Retinal pigment epithelial cell (primary cell): ENCODE data around the gene PCDH1.
"Not testable (repeated sequence)": the region's sequence is repeated elsewhere in the genome, so short reads cannot be mapped to it uniquely, and the experiment has no call there.

Source experiments
- DNase-seq: peaks from one replicate; pipeline ENCODE4 v3.0.0-alpha.2; 2010; ENCODE audit warnings: low read depth
- H3K4me3 ChIP-seq: 2 replicates; pipeline ENCODE4 v1.5.1; 2011; ENCODE audit warnings: mild to moderate bottlenecking, low read length, control low read depth, moderate library complexity
- CTCF ChIP-seq: conservative IDR thresholded peaks from 2 replicates; pipeline ENCODE4 v1.5.1; 2011; ENCODE audit warnings: low read depth, low read length, control low read depth, inconsistent platforms

Gene PCDH1

GRCh38 chr5:141897425-141897824 lies 19.2 kb upstream of the PCDH1 start:
- DNase-seq, result no peak
- TF ChIP-seq CTCF, result no peak
- no peak overlapping the region for H3K4me3 ChIP-seq

DNA sequence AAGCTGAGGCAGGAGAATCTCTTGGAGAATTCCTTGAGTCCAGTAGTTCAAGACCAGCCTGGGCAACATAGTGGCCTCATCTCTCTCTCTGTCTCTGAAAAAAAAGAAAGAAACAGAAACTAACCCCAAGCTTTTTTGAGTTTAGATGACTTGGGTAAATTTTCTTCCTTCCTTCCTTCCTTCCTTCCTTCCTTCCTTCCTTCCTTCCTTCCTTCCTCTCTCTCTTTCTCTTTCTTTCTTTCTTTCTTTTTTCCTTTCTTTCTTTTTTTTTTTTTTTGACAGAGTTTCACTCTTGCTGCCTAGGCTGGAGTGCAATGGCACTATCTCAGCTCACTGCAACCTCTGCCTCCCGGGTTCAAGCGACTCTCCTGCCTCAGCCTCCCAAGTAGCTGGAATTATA lies 12.2 kb upstream of the PCDH1 start:
- not testable (repeated sequence) for H3K4me3 ChIP-seq, DNase-seq

- no peak for DNase-seq
- peak; percentile 47 for TF ChIP-seq CTCF
- H3K4me3 ChIP-seq, result no peak overlapping the region
Observed at GRCh38 chr5:141889282-141889871, 11.2 kb upstream of the PCDH1 start.

DNA sequence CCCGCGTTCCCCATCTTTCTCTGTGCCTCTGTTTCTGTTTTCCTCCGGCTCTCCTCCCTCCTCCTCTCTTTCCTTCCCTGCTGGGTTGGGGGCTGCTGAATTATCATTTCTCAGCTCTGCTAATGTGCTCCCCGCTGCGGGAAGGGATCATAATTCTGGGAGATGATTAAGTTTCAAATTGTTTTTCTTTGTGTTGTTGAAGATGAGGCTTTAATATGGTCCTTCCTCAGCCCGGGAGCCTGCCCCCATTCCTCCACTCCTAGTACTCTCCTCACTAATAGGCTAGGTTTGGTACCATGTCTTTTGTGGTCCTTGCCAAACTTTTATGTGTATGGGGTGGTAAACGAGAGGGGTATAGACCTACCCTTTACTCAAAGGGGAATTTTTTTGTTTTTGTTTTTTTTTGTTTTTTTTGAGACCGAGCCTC lies 5.7 kb upstream of the PCDH1 start:
- no peak for TF ChIP-seq CTCF
- no peak for DNase-seq
- H3K4me3 ChIP-seq, result no peak overlapping the region

DNA sequence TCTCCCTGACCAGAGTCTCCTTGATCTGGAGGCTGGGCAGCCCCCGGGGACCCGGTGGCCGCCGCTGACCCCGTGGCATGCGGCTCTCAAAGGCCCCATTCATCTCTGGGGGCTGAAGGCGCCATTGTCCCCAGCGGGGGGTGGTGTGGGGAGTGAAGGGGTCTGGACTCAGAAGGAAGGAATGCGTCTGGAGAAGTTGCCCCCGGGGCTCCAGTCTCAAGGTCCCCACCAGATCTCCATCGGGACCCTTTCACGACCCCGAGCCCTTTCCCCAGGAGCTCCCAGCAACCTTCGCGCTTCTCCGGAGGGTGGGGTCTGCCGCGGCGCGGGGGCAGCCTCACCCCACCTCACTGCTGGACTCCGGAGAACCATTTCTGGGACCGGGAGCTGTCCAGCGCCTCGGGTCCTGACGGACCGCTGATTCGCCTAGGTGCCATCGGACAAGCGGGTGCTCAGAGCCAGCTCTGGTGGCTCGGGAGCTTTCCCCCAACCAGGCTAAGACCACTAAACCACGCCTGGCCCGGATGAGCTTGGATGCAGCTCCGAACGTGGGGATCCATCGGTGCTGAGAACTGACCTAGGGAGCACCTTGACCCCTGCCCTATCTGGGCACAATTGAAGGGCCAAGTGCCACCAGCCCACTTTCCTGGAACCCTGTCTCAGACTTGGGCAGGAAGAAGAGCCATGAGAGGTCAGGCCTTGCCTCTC lies 5.1 kb upstream of the PCDH1 start:
- DNase-seq, result no peak
- no peak overlapping the region for H3K4me3 ChIP-seq
- TF ChIP-seq CTCF, result no peak

DNA sequence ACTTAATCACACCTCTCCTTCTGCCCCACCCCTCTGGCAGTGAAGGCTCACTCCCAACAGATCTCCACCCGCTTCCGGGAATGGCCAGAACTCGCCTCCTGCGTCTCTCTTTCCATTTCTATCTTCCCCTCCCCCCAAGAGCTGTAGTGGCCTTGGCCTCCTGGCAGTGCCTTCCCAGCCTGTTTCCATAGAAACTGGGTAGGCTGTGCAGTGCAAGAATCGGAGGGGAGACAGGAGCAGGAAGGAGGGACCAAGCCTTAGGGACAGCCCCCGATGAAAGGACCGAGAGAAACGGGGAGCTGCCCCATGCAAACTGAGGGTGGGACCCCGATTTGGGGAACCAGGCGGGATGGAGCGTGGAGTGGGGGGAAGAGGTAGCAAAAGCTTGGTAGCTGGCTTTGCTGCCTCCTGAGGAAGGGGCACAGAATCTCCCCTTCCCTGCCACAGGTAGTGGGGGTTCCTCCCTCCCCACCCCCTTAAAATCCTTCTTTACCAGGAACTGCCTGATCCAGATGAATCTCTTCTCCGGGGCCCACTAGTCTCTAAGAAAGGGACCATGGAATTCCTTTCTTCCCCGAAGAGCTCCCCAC lies 4.5 kb upstream of the PCDH1 start:
- no peak for DNase-seq
- H3K4me3 ChIP-seq, result no peak overlapping the region
- no peak for TF ChIP-seq CTCF

DNA sequence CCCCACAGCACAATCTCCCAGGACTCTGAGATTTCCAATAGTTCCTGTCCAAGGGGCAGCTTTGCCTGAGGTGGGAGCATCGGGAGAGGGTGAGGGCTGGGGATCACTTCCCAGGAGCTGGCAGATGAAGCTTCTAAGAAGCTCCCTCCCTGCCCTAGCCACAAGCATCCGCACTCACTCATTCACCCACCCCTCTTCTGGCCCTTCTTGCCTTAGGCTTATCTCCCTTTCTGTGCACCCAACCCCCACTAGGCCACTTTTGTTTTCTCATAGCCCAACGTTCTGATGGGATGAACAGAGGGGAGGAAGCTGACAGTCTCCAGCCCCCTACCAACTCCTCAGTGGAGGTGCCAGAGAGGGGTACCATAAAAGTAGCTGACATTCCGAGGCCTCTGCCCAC lies 3.7 kb upstream of the PCDH1 start:
- H3K4me3 ChIP-seq, result no peak overlapping the region
- DNase-seq, result no peak
- no peak for TF ChIP-seq CTCF
